ENCODE data around the gene TASP1.
"Not testable (repeated sequence)": the region's sequence is repeated elsewhere in the genome, so short reads cannot be mapped to it uniquely, and the experiment has no call there.

TASP1 gene

DNA sequence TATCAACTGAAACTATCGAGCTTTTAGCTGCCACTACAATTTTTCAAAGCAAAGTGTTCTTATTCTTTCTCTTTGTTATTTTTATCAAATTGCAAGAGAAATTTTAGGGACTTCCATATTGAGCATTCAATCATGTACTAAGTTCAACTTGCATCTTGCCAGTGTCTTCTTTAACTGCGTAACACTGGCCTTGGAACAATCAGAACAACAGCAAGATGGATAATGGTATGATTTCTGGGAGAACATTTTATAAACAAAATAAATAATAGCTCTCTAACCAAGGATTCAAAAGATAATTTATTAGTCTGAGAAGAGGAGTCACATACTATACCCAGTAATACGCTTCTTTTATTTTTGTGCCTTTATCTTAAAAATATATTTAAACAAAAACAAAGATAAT lies 249.6 kb downstream of the TASP1 start:
- no peak for DNase-seq

DNA sequence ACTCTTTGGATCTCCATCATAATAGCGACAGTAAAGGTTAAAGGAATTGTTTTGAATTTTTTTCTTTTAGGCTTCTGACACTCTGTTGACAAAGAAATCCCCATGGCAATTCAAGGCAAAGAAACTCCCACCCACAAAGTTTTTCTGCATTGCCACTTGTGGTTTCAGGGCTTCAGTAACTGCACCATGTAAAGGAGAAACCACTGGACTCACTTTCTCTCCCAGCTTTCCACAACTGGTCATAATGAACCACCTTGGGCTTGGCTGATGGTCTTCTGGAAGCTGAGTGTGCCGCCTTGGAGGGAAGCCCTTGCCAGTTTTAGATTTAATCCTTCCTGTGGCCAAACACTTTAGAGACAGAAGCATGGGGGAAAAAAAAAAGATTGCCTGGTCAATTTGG lies 254.6 kb downstream of the TASP1 start:
- no peak for DNase-seq

DNA sequence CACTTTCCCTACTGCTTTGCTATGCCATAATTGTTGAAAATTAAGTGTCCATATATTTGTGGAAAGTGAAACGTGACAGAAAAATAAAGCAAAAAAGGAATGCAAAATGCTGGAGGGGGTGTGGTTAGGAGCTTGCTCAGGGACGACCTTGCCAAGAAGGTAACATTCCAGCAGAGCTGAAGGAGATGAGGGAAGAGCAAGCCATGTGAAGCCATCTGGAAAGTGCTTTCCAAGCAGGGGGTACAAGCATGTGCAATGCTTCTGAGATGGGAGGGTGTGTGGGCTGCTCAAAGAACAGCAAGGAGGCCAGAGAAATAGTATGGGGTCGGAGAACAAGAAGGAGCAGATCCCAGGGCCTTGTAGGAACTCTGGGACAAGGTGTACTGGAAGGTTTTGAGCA lies 255.9 kb downstream of the TASP1 start:
- no peak for DNase-seq

DNA sequence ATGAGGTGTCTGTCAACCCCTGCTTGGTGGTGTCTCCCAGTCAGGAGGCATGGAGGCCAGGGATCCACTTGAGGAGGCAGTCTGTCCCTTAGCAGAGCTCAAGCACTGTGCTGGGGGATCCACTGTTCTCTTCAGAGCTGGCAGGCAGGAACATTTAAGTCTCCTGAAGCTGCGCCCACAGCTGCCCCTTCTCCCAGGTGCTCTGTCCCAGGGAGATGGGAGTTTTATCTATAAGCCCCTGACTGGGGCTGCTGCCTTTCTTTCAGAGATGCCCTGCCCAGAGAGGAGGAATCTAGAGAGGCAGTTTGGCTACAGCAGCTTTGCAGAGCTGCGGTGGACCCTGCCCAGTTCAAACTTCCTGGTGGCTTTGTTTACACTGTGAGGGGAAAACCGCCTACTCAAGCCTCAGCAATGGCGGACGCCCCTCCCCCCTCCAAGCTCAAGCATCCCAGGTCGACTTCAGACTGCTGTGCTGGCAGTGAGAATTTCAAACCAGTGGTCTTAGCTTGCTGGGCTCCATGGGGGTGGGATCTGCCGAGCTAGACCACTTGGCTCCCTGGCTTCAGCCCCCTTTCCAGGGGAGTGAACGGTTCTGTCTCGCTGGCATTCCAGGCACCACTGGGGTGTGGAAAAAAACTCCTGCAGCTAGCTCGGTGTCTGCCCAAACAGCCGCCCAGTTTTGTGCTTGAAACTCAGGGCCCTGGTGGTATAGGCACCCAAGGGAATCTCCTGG lies 258.1 kb downstream of the TASP1 start:
- not testable (repeated sequence) for DNase-seq

DNA sequence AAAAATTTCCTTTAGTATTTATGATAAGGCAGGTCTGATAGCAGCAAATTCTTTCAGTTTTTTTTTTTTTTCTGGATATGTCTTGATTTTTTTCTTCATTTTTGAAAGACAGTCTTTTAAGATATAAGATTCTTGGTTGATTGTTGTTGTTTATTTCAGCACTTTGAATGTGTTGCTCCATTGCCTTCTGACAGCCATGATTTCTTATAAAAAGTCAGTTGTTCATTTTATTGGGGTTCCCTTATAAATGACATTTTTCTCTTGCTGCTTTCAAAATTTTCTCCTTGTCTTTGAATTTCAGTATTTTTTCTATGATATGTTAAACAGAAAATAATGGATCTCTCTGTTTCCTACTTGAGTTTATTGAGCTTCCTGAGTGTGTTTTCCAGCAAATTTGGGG lies 265.3 kb downstream of the TASP1 start:
- DNase-seq, result no peak

DNA sequence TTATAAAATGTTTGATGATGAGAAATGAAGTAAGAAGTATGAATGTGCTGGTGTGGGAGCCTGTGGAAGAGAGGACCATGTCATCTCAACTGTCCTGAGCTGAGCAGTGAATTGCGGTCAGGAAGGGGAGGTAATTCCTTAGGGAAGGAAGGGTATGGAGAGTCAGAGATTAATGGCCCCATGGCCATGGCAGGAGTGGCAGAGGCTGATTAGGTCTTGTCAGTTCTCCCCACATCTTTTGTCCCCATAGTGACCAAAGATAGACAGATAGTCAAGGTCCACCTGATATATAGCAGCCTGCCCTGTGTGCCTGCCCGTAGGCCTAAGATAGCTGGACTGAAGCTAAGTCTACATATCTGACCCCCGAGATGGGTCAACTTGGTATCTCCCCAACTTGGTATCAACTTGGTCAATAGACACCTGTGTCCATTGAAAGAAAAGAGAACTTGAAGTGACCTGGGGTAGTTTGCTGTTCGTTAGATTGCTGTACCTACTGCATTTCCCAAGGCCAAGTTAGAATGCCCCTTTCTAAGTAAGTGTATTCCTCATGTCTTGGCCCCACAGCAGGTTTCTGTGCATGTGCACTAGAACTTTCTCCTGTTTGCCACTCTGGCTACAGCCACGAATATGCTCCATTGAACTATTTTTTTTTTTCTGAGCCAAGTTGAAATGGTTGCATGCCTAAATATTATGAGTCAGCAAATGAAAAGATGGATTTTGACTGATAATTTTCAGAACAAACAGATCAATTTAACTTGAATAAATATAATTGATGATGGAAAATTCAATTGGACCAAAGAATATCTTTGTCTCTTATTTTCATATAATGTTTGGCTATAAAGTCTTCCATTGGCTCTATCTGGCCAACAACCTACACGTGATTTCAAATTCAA lies 274.2 kb downstream of the TASP1 start:
- DNase-seq, result no peak

DNA sequence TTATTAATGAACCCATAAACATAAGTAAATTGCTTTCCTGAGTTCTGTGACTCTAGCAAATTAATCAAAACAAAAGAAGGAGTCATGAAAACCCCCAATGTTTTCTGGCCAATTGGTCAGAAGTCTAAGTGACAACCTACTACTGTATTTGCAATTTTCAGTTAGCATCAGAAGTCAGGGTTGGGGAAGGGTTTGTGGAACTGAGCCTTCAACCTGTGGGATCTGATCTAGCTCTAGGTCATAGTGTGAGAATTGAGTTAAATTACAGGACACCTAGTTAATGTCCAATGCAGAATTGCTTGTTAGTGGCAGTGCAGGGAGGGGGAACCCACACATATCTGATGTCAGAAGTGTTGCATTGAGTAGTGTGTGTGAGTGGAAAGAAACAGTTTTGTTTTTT lies 275.3 kb downstream of the TASP1 start:
- DNase-seq, result no peak

DNA sequence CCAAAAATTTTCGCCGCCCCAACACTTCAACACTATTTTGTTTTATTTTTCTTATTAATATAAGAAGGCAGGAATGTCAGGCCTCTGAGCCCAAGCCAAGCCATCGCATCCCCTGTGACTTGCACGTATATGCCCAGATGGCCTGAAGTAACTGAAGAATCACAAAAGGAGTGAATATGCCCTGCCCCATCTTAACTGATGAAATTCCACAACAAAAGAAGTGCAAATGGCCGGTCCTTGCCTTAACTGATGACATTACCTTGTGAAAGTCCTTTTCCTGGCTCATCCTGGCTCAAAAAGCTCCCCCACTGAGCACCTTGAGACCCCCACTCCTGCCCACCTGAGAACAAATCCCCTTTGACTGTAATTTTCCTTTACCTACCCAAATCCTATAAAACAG lies 276.6 kb downstream of the TASP1 start:
- not testable (repeated sequence) for DNase-seq

DNA sequence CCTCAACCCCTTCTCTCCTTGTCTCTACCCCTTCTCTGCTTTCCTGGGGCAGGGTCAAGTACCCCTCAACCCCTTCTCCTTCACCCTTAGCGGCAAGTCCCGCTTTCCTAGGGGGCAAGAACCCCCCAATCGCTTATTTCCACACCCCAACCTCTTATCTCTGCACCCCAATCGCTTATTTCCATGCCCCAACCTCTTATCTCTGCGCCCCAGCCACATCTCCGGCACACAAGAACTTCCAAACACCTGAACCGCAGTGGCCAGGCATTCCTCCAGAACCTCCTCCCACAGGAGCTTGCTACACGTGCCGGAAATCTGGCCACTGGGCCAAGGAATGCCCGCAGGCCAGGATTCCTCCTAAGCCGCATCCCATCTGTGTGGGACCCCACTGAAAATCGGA lies 279.8 kb downstream of the TASP1 start:
- DNase-seq, result not testable (repeated sequence)

DNA sequence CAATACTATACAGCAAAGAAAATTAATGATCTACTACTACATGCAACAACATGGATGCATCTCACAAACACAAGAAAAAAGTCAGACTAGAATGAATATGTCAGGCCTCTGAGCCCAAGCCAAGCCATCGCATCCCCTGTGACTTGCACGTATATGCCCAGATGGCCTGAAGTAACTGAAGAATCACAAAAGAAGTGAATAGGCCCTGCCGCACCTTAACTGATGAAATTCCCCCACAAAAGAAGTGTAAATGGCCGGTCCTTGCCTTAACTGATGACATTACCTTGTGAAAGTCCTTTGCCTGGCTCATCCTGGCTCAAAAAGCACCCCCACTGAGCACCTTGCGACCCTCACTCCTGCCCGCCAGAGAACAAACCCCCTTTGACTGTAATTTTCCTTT lies 280.9 kb downstream of the TASP1 start:
- not testable (repeated sequence) for DNase-seq

DNA sequence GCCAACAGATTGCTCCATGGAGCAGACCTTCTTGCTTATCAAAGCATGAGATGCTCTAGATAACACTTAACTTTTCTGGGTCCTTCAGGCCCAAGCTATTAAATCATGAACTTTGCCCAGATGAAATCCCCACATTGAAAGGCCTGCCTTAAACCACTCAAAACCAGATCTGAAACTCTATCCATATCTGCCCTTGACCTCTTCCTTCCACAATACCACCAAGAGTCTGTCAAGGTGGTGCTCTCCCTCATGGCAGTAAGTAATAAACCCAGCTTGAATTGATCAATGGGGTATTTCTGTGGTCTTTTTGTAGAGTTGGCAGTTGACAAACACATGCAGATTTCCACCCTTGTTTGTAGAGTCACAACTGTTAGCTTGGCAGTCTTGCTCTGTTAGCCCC lies 282.1 kb downstream of the TASP1 start:
- DNase-seq, result no peak

DNA sequence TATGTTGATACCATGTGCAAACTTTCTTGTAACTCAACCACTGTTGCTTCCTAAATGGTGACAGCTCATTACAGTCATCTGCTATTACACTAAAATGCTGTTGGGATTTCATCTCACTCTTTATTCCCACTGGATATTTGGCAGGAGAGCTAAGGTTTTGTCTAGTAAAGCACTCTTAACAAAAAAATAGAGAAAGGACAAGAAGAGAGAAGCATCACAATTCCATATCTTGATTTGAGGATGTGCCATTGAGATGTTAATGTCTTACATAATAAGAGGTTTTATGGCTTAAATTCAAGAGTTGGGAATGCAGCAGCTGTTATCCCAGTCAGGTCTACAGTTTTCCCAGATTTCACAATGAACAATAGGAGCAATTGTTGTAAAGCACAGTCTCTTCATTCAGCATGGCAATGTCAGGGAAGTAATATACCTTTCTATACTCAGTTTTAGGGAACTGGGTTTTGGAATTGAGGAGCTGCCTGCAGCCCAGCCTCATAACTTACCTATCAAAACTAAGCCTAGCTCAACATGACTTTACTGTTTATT lies 282.7 kb downstream of the TASP1 start:
- DNase-seq, result no peak

DNA sequence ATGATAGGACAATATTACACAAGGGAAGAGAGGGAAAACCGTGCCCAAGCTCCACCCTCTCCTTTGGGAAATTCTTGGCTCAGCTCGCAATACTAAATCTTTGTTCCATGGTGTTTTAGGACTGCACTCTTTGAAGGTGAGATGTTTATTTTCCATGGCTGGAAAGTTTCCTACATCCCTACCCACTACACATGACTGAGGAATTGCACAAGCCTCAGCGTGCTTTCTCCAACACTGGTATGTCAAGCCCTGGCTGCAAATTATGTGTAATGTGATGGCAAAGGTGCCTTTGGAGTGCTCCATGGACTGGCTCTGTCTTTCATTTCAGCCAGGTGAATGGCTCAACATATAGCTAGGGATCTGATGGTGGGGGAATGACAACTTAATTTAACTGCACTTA lies 283.3 kb downstream of the TASP1 start:
- DNase-seq, result no peak

DNA sequence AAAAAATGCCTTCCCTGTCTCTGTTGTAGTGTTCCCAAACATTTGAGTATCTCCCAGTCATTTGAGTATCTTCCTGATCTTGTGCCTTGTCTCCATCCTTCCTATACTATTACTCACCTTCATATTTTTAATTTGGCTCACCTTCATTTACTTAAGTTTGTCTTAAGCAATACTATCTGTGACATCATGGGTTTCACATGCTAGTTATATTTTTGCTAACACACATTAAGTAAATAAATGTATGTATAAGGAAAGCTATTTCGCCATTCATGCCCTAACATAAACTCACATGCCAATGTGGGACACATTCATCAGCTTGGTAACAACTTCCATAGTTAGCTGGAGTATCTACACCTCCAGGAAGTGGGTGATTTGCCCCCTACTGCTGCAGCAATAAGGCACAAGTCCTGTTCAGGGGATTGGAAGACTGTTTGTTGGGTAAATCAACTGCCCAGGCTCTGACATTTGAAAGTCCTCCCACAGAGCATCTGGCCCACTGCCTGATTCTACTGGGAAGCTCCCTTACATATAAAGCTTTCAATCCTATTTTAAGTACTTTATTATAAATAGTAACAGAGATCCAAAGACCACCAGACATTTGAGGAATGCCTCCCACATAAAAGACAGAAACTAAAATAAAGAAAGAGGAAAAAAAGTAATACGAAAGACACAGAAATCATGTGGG lies 285.3 kb downstream of the TASP1 start:
- DNase-seq, result no peak

DNA sequence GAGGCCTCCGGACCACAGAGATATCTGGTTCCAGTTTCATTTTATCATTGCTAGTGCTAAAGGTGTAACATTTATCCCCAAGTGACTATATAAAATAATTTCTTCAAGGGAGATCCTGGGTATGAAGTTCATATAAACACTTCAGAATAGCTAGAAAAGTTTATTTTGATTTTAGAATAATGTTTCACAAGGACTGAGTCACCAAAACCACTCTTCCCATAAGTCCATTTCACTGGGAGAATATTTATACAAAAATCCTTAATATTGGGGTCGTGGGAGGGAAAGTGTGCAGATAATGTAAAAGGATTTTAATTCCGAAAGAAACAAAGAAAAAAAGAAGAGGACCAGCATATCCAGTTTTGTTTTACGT lies 289.5 kb downstream of the TASP1 start:
- no peak for DNase-seq

DNA sequence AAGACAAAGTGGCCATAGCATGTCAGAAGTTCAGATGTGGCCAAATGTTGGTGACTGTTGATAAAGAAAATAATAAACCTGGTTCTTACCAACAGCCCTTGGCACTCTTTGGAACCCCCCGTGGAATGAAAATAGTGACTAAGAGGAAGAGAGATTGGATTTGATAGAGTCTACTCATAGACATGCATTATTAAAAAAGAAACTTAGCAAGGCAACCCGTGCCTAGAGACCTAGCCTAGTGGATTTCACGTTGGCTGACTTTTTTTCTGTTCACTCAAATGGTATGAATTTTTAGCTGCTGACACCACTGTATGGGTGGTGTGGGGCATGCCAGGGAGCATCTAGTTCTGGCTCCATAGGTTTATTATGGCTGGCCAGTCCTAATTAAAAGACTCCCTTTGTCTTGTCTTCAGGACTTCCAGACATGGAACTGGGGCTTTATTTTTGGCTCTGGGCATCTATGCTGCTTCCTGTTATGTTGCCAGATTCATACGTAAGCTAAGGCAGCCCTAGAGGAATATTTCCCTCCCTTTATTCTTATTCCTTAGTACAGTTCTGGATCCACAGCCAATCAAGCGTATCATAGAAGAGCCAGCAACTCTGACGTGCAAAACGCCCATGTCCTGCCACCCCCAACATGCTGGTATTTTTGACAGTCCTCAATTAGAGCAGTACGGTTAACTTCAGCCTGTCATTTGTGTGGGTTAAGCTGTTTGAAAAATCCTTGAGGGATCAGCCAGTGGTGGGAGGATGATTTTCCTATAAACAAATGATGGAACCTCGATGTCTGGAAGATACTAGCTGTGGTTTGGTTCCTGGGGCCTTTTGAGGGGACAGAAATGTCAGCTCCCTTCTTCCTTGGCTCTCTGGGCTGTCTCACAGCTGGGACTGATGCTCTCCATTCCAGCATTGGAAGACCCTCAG lies 290.2 kb downstream of the TASP1 start:
- no peak for DNase-seq

DNA sequence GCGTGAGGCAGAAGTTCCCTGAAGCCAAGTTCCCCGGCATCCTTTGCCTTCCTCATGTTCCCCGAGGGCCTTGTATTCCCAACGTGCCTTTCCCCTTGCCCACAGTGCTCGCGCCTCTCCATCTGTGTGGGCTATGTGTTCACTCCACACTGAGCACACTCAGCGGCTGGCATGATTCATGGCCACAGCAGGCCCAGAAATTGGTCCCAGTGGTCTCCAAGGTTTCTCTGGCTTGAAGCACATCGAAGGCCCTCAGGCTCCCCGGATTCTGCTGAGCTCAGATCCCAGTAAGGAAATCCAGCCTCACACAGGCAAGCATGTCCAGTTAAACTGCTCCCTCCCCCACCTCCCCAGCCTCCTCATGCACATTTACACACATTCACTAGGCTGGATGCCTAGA lies 294.1 kb downstream of the TASP1 start:
- no peak for DNase-seq

DNA sequence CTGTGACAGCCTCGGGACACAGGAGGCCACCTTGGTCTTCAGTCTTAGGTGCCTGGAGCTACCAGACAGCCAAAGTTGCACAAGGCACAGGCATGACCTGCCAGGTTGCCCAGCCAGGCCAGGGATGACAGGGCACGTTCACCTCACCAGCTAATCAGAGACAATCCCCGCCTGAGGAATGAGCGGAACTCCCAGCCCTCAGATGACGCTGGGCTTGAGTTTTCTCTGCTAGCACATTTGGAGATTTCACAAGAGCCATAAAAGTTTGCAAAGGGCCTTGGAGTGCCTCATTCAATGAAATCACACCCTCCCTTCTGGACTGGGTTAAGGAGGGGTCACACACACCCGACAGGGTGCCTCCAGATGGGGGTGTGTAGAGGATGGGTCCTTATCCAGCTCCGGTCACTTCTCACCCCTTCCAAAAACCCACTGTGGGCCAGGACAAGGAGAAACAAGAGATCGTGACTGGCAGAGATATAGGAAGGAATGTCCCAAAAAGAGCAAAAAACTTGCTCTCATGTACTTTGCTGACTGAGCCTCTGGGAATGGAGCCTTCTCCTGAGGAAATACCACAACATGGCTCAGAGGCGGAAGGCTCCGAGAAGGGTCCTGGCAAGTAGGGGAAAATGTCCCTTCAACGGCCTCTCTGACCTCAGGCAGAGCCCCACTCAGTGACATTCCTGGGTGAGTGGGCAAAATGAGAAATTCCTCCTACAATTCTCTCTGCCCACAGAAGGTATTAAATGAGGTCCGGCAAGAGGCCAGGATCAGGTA lies 296.1 kb downstream of the TASP1 start:
- no peak for DNase-seq

DNA sequence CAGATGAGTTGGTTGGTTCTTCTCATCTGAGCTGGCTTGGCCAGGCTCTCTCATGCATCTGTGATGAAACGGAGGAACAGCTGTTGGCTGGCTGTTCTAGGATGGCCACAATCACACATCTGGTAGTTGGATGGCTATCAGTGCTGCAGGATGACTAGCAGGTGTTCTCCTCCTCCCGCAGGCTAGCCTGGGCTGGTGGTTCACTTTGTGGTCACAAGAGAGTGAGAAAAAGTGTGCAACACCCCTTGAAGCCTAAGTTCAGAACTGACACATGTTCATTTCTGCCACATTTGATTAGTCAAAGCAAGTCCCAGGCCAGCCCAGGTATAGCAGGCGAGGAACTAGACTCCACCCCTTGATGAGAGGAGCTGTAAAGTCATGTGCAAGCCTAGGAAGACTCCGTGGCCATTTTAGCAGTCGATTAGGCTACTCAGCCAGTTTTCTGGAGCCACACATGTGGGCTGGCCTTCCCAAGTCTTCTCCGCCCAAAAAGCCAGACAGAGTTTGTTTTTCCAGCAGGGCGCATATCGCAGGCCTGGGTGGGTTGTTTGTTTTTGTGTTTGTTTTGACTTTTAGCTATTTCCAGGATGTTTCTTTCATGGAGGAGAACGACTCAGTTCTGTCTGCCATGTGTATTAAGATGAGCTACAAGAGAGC lies 296.9 kb downstream of the TASP1 start:
- no peak for DNase-seq

DNA sequence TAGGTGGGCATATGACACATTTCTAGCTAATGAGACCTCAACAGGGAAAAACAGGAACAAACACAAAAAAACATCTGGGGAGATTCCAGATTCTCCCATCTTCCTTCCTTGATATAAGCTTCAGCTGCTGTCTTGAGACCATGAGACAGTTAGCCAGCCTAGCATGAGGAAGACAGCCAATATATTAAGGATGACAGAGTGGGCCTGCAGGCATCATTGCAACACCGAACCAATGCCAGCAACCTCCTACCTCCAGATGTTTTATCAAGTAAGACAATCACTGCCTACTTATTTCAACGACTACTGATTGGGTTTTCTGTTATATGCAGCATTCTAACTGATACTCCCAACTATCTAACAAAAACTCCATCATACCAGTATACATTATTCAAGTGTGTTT lies 298.6 kb downstream of the TASP1 start:
- no peak for DNase-seq

Measured in activated T-cell treated with anti-CD3 and anti-CD28 coated beads, Interleukin-2, amount 50 U/mL, for 1 hour (primary cell).